ENCODE results near the gene THSD4.

The THSD4 gene

GRCh38 chr15:71623111-71623510 is 507.8 kb downstream of the THSD4 start:
- POLR2A ChIA-PET = no interaction called here
- CTCF ChIA-PET = no interaction called here
- no peak for DNase-seq (ENCODE audit: extremely low spot score)
- TF ChIP-seq CTCF (IDR thresholded peaks at IDR 0.05; ENCODE audit: control extremely low read depth, extremely low read depth, low read depth, missing control alignments) = no peak

- DNase-seq (ENCODE audit: extremely low spot score) = no peak
- CTCF ChIA-PET = no interaction called here
- no peak for TF ChIP-seq CTCF (IDR thresholded peaks at IDR 0.05; ENCODE audit: control extremely low read depth, extremely low read depth, low read depth, missing control alignments)
- POLR2A ChIA-PET = no interaction called here
These were observed 511.4 kb downstream of the THSD4 start for GRCh38 chr15:71626596-71627088.

- CTCF ChIA-PET = no interaction called here
These were observed 511.9 kb downstream of the THSD4 start for GRCh38 chr15:71627188-71627587.

GRCh38 chr15:71627604-71628003 is 512.3 kb downstream of the THSD4 start:
- CTCF ChIA-PET = no interaction called here
- no peak for TF ChIP-seq CTCF (IDR thresholded peaks at IDR 0.05; ENCODE audit: control extremely low read depth, extremely low read depth, low read depth, missing control alignments)
- POLR2A ChIA-PET = no interaction called here

More at GRCh38 chr15:71627188-71627587, 511.9 kb downstream of the THSD4 start:
- DNase-seq (ENCODE audit: extremely low spot score) = no peak
- POLR2A ChIA-PET = no interaction called here
- no peak for TF ChIP-seq CTCF (IDR thresholded peaks at IDR 0.05; ENCODE audit: control extremely low read depth, extremely low read depth, low read depth, missing control alignments)

GRCh38 chr15:71628988-71629770 is 513.9 kb downstream of the THSD4 start:
- no peak for TF ChIP-seq CTCF (IDR thresholded peaks at IDR 0.05; ENCODE audit: control extremely low read depth, extremely low read depth, low read depth, missing control alignments)
- ChIA-PET POLR2A (no interaction called here), CTCF (no interaction called here)
- DNase-seq (ENCODE audit: extremely low spot score) = no peak

More at GRCh38 chr15:71627604-71628003, 512.3 kb downstream of the THSD4 start:
- DNase-seq (ENCODE audit: extremely low spot score) = no peak

- CTCF ChIA-PET = no interaction called here
These were observed 514.7 kb downstream of the THSD4 start for GRCh38 chr15:71629781-71630474.

More at GRCh38 chr15:71629781-71630474, 514.7 kb downstream of the THSD4 start:
- TF ChIP-seq CTCF (IDR thresholded peaks at IDR 0.05; ENCODE audit: control extremely low read depth, extremely low read depth, low read depth, missing control alignments) = no peak
- DNase-seq (ENCODE audit: extremely low spot score) = no peak
- POLR2A ChIA-PET = no interaction called here

Data from GM10248 (cell line).